ENCODE data around the gene GMEB2.
A peak's percentile ranks its signal among the peaks of the same experiment; 100 is the strongest.

The GMEB2 gene

DNA sequence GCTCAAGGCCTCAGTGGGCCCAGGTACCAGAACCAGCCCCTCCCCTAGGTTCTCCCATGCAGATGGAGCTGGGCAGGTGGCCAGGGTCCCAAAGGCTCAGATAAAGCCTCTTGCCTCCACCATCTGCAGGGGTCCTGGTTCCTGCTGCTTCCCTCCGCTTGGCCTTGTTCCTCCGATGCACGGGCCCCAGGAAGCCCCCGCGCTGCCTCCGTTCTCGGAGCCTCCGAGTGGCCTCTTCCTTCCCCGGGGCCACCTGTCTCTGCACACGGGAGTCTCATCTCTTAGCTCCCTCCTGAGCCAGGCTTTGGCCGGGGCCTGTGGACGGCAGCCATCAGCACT is 87.8 kb downstream of the GMEB2 start:
- in situ Hi-C loops (cut with MboI; ENCODE audit: low pct_unique_long_range_greater_than_20kb, low sequenced_read_pairs, unreplicated experiment), result no loop called here
- no peak for DNase-seq (ENCODE audit: low spot score)
- TF ChIP-seq, protein P1, sequence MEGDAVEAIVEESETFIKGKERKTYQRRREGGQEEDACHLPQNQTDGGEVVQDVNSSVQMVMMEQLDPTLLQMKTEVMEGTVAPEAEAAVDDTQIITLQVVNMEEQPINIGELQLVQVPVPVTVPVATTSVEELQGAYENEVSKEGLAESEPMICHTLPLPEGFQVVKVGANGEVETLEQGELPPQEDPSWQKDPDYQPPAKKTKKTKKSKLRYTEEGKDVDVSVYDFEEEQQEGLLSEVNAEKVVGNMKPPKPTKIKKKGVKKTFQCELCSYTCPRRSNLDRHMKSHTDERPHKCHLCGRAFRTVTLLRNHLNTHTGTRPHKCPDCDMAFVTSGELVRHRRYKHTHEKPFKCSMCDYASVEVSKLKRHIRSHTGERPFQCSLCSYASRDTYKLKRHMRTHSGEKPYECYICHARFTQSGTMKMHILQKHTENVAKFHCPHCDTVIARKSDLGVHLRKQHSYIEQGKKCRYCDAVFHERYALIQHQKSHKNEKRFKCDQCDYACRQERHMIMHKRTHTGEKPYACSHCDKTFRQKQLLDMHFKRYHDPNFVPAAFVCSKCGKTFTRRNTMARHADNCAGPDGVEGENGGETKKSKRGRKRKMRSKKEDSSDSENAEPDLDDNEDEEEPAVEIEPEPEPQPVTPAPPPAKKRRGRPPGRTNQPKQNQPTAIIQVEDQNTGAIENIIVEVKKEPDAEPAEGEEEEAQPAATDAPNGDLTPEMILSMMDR (IDR thresholded peaks at IDR 0.05; ENCODE audit: extremely low read depth, insufficient read depth, missing control alignments), result no peak

DNA sequence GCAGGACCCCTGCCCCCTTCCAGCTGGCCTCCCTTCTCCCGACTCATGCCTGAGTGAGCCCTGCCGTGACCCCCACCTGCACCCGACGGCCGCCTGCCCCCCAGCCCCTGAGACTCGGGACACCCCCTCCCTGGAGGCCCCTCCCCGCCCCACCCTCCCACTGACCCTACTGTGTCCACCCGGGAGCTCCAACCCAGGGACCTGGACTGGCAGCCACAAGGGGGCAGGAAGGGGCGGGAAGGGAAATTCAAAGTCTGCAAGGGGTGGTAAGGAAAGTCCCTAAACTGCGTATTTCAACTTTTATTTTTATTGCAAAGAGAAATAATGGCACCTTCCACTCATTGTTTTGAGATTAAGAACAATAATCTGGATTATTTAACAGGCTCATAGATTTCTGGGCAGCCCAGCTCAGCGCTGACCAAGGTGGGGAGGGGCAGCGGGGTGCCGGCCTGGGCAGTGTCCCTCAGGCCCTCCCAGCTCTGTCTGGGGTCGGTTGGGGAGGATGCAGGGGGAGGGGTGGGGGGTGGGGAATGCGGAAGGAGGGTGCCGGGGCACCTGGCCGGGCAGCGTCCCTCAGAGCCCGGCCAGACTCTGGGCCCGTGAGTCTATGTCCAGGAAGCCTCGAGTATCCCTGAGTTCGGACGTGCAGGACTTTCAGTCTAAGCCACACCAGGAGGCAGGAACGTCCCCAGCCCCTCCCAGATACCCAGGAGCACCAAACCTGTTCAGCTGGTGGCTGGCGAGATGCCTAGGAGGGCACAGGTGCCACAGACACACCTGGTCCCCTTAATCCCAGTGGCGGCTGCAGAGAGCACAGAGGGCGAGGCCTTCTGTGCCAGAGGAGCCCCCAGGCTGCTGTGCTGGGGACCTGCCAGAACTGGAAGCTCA is 88.5 kb downstream of the GMEB2 start:
- in situ Hi-C loops (cut with MboI; ENCODE audit: low pct_unique_long_range_greater_than_20kb, low sequenced_read_pairs, unreplicated experiment), result no loop called here
- TF ChIP-seq, protein P1 (IDR thresholded peaks at IDR 0.05; ENCODE audit: extremely low read depth, insufficient read depth, missing control alignments), result peak; percentile 22
- DNase-seq (ENCODE audit: low spot score), result no peak

All from GM13977 (cell line).